ENCODE results near the gene PRKX. TPM values are rescaled to one million over a fixed set of nuclear protein-coding genes. Genes with fewer than 3 reads are reported as not detected.
"Not testable (repeated sequence)": the region's sequence is repeated elsewhere in the genome, so short reads cannot be mapped to it uniquely, and the experiment has no call there.

Gene PRKX
- total RNA-seq = 3.8 TPM
- long read RNA-seq, partial matches to known transcripts = 0 of 1 reads
- long read RNA-seq, other reads (novel, unspliced or antisense) = 1 of 1 reads

- intact Hi-C loops (cut with DNase I) = no loop called here
Observed at GRCh38 chrX:3713225-3713936, at the start of gene PRKX. Gene PRKX, minus strand, starts transcription at chrX:3713649. Its CDS starts 396 bp downstream, at chrX:3713253.

GRCh38 chrX:3763111-3763510, 49.7 kb upstream of the PRKX start:
- intact Hi-C loops (cut with DNase I) = no loop called here

More at GRCh38 chrX:3713225-3713936, at the start of gene PRKX:
- peak; percentile 80 for DNase-seq (ENCODE audit: low spot score)

DNA sequence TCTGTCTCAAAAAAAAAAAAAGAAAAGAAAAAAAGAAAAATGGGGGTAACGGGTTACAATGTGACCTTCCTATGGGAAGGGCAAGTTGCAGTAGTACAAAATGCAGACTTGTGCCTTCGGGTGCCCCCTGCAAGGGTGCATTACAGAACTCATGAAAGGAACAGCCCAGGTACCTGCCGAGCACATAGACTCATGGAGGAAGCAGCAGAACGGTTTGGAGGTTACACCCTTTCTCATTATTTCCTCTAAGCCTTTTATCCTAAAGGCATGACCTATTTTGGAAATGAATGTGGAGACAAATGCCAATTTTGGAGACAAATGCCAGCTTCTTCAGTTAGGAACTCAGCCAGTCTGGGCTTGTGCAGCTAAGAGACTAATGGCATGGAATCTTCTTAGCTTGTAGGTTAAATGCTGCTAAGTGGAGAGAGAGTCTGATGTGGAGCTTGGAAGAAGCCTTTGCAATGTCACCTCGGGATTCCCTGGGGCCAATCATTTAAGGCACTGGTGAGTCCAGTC, 44.1 kb upstream of the PRKX start:
- no peak for DNase-seq (ENCODE audit: low spot score)
- intact Hi-C loops (cut with DNase I) = no loop called here

More at GRCh38 chrX:3763111-3763510, 49.7 kb upstream of the PRKX start:
- DNase-seq (ENCODE audit: low spot score) = no peak

DNA sequence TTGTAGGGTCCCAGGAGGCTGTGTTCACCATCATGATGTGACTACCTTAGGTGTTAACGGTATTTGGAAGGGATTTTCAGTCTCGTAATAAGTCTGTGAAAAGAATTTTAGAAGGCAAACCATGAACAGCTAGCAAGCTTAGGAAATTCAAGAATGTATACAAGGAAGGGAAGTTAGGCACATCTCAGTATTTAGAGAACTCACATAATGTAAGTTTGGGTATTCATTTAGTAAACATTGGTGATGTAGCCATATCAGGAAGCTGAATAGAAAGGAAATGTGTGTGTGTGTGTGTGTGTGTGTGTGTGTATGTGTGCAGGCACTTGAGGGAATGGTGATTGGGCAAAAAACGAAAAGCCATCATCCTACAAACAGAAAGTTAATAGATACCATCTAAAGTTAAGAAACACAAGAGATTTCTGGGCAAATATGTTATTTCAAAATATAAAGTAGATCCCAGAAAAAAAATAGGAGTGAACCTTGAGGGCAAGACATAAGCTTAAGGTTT, 34.7 kb upstream of the PRKX start:
- intact Hi-C loops (cut with DNase I) = no loop called here
- DNase-seq (ENCODE audit: low spot score) = no peak

DNA sequence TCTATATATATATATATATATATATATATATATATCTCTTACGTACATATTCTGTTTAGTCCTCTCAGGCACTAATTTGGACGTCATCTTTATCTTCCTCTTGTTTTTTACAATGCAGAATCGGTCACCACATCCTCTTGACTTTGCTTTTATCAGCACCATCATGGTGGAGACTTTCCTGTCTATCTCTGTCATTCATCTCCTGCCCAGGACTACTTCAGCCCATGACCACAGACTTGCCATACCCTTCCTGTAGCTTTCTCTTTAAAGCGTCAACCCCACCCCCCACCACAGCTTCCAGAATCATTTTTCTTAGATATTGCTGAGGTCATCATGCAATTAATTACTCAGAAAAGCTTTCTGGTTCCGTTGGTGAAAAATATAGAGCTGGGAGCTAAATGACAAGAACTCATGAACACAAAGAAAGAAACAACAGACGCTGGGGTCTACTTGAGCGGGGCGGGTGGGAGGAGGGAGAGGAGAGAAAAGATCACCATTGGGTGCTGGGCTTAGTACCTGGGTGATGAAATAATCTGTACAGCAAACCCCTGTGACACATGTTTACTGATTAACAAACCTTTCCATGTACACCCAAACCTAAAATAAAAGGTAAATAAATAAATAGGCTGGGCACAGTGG, 30.5 kb upstream of the PRKX start:
- intact Hi-C loops (cut with DNase I) = no loop called here
- DNase-seq (ENCODE audit: low spot score) = no peak

GRCh38 chrX:3740946-3741345, 27.5 kb upstream of the PRKX start:
- DNase-seq (ENCODE audit: low spot score); intact Hi-C loops (cut with DNase I): not testable (repeated sequence)

DNA sequence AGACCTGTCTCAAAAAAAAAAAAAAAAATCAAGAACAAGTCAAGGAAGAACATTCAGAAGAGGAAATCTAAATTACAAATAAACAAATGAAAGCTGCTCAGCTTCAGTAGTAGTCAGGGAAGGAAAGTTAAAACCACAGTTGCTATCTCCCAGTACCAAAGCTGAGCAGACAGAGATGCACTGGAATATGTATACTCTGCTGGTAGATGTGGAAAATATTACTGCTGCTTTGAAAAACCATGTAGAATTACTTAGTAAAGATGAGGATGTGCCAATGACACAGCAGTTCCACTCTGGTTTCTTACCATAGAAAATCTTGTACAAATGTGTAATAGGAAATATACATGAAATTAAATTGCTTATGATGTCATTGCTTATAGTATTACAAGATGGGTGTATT, 25.1 kb upstream of the PRKX start:
- no peak for DNase-seq (ENCODE audit: low spot score)
- intact Hi-C loops (cut with DNase I) = no loop called here

- intact Hi-C loops (cut with DNase I); DNase-seq (ENCODE audit: low spot score): not testable (repeated sequence)
Observed at GRCh38 chrX:3736536-3736935, 23.1 kb upstream of the PRKX start.

DNA sequence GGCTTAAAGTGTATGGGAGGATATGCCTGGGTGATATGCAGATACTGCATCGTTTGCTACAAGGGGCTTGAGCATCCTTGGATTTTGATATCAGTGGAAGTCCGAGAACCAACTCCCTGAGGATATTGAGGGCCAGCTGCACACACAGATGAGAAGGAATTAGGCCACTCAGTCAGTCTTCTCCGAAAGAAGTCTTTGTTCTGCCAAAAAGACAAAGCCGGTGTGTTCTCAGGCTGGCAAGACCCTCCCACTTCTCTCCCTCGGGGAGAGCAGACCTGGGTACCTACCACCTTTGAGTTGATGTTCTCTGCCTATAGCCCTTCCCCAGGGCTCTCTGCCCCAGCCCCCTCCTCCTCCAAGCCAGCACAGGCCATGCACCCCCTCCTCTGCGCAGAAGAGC, 22.4 kb upstream of the PRKX start:
- intact Hi-C loops (cut with DNase I); DNase-seq (ENCODE audit: low spot score): not testable (repeated sequence)

DNA sequence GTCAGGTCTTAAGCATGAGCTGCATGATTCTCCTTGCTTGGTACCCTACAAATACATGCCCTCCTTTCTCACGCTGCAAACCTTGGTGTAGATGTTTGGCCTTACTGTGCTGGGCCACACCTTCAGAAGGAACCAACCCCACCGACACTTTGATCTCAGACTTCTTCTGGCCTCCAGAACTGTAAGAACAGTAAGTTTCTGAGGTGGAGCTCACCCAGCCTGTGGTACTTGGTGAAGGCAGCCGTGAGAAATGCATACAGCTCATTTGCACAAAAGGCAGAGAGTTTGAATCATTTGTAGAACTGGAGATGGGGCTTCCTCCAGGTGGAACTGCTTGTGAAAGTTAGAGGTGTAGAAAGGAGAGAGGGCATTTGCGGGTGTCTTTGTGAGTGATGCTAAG, 21.0 kb upstream of the PRKX start:
- intact Hi-C loops (cut with DNase I); DNase-seq (ENCODE audit: low spot score): not testable (repeated sequence)

GRCh38 chrX:3733043-3733430, 19.6 kb upstream of the PRKX start:
- intact Hi-C loops (cut with DNase I) = no loop called here
- no peak for DNase-seq (ENCODE audit: low spot score)

DNA sequence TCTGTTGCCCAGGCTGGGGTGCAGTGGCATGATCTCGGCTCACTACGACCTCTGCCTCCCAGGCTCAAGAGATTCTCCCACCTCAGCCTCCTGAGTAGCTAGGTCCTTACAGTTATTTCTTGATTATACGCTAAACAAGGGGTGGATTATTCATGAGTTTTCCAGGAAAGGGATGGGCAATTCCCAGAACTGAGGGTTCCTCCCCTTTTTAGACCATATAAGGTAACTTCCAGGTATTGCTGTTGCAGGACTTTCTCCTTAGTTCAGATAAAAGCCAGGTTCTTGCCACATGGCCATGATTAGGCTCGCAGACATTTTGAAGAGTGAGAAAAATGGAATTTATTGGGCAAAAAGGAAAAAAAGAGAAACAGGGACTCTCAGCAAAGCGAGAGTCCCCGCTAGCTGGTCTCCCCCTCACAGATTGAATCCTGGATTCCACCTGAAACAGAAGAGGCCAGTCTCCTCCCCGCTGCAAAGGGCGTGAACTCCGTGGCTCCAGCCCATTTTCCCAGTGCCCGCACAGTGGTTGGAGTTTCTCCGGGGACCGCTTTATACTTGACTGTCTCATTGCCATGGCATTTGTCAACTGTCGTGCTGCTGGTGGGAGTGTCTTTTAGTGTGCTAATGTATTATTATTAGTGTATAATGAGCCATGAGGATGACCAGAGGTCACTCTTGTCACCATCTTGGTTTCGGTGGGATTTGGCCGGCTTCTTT, 19.0 kb upstream of the PRKX start:
- intact Hi-C loops (cut with DNase I); DNase-seq (ENCODE audit: low spot score): not testable (repeated sequence)

DNA sequence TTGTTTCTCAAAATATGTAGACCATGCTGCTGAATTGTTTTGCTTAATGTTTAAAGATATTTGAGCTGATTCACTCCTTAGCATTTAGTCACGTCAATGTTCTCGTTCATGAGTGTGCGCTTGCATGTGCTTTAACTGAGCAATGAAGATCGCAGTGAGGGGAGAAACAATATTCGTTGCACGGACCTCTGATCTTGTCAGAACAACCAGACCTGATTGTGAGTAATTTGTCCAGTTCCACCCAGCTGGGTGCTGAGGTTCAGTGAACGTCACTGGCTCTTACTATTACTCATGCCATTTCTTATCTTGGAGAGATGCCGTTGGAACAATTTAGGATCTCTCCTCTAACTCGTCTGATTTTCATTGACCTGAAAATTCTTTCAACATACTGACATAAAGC, 15.0 kb upstream of the PRKX start:
- DNase-seq (ENCODE audit: low spot score) = peak; percentile 6
- intact Hi-C loops (cut with DNase I) = no loop called here

- intact Hi-C loops (cut with DNase I) = not testable (repeated sequence)
- DNase-seq (ENCODE audit: low spot score) = peak; percentile 9
Observed at GRCh38 chrX:3723460-3723859, 10.0 kb upstream of the PRKX start.

- DNase-seq (ENCODE audit: low spot score) = no peak
- intact Hi-C loops (cut with DNase I) = no loop called here
Observed at GRCh38 chrX:3717742-3718420, 4.4 kb upstream of the PRKX start.

GRCh38 chrX:3715921-3716320, 2.5 kb upstream of the PRKX start:
- intact Hi-C loops (cut with DNase I) = no loop called here
- no peak for DNase-seq (ENCODE audit: low spot score)

DNA sequence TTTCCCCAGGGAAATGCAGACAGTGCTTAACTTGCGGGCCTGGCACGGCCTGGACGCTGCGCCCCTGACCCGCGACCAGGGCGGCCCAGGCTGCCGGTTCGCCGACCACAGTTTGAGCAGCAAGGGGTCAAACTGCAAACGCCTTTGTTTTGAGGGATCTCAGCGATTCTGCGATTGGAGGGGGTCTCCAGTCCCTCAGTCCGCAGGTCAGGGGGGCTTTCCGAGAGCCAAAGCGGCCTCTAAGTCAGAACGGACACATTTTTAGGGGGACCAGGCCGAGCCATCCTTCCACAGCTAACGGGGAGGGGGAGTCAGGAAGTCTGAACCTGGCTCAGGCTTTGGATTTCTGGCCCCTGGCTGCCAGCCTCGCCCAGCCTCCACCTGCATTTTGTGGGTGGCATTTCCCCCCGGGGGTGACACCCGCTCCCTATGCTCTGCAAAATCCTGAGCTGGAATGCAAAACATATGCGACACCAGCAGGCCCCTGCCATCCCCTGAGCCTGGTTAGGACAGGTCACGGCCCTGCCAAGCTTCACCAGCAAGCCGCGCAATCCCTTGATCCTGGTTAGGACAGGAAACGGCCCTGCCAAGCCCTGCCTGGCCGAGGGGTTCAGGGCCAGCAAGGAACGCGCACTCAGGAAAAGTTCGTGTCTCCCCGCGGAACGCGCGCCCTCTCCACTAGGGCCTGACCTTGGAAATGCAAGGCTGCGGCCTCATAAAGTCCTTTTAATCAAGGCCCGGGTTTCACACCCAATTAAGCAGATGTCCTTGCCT, 1.4 kb upstream of the PRKX start:
- intact Hi-C loops (cut with DNase I); DNase-seq (ENCODE audit: low spot score): not testable (repeated sequence)

- no peak for DNase-seq (ENCODE audit: low spot score)
- intact Hi-C loops (cut with DNase I) = no loop called here
Observed at GRCh38 chrX:3713937-3714434, 537 bp upstream of the PRKX start.

GRCh38 chrX:3712870-3713224, 602 bp downstream of the PRKX start:
- intact Hi-C loops (cut with DNase I) = no loop called here
- DNase-seq (ENCODE audit: low spot score) = no peak

Data from cardiac septum (tissue), 1 donor.